HG02623 (cell line): Measurements from ENCODE around the gene CTBP2.

ENCODE experiments used
- ATAC-seq: cut with Tn5 transposase; IDR thresholded peaks from one replicate; pipeline ENCODE4 v1.9.1; 2021; ENCODE audit warnings: moderate library complexity; ENCODE audit not compliant: unreplicated experiment

CTBP2 gene

GRCh38 chr10:125054669-125055268 lies 105.6 kb downstream of the CTBP2 start:
- ATAC-seq = no peak

GRCh38 chr10:125054216-125054615 lies 106.1 kb downstream of the CTBP2 start:
- ATAC-seq = no peak

- ATAC-seq = no peak
These were observed 108.2 kb downstream of the CTBP2 start for GRCh38 chr10:125052146-125052545.

DNA sequence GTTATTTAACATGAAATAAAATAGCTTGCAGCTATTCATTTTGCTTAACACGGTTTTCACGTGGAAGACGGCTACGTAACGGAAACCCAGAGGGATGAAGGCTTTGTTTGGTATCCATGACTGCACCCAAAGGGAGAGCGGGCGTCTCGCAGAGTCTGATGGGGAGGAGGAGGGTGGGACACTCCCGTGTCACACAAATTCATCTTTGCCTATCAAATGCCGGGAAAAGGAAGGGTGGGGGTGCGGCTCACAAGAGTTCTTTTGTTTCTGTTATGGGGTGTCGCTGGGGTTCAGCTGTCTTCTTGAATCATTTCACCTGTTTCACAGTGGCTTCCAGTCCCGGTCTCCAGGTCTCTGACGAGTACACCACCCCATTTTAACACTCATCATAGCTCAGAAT lies 110.0 kb downstream of the CTBP2 start:
- ATAC-seq = no peak

DNA sequence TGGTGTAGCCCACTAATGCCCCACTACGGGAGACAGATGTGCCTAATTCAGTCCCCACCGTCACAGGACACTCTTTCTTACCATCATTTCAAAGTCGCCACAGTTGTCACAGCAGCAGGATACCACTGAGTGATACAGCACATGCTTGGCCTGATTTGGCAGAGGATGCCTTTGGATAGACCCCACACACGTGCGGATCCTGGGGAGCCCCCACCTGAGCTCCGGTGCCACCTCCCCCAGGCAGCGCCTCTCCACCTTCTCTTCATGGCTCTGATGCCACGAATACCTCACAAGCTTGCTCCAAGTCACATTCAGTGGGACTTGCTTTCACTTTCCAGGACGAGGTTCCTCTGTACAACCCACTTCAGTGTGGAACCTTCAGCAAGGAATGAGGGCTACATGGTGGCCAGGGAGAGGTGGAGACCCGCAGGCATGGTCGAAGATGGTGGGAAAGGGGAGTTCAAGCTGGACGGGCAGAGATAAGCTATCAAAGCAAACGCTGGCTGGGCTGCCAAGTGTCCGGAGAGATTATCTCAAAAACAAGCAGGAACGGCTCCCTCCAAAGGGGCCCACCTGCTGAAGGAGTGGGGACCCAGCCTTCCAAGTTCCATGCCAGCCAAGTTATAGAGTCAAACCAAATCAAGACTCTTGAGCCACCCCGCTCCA lies 111.0 kb downstream of the CTBP2 start:
- no peak for ATAC-seq

- ATAC-seq = peak; percentile 78
These were observed 112.1 kb downstream of the CTBP2 start for GRCh38 chr10:125048094-125048864.

- ATAC-seq = no peak
These were observed 116.3 kb downstream of the CTBP2 start for GRCh38 chr10:125043841-125044658.

- ATAC-seq = no peak
These were observed 118.4 kb downstream of the CTBP2 start for GRCh38 chr10:125041856-125042506.

DNA sequence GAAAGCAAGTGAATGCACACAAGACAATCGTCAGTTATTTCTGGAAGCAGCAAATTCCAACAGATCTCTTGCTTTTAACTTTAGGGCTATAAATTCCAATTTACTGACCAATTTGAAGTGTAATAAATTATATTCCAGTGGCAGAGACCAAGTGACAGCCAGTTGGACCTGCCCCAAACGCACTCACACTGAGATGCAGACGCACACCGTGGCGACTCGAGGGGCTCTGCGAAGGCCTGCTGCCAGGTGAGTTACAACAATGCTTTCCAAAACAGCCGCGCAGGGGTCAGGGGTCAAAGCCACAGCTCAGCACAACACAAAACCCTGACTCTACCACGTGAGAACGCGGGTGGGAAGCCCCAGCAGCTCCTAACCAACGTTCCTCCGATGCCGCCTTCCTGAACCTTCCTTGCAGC lies 121.0 kb downstream of the CTBP2 start:
- no peak for ATAC-seq

DNA sequence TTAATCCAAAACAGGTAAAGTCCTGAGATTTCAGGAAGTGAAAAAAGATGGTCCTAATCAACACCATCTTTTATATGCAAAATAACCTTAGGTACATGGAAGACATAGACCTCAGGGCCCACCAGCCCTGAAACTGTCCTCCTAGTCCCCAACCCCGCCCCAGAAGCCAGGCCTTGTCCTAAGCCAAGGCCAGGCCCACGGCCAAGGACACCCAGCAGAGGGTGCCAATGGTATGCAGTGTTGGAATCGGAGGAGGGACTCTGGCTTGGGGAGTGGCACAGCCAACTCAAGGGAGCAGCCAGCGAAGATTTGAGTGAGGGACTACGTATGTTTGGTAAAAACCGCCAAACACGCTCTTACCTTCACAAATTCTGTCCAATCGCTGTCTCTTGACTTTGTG lies 121.7 kb downstream of the CTBP2 start:
- no peak for ATAC-seq

- ATAC-seq = no peak
These were observed 123.1 kb downstream of the CTBP2 start for GRCh38 chr10:125037145-125037877.

- ATAC-seq = no peak
These were observed 124.6 kb downstream of the CTBP2 start for GRCh38 chr10:125035588-125036295.

DNA sequence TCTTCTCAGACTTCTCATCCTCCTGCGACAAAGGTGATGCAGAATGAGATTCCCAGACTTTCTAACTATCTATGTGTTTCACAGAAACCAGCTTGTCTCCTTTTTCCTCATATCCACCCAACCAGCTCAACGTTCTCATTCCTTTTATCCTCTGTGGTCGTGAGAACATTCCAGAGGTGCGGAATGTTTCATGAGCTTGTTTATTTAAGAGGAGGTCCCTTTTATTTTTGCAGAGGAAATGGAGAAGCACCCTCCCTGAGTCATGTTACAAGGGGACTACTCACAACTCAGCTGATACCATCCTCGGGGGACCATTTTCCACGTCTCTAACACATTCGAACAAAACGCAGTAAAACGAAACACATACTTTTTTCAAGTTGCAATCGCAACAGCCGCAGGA lies 125.2 kb downstream of the CTBP2 start:
- ATAC-seq = no peak

- no peak for ATAC-seq
These were observed 125.7 kb downstream of the CTBP2 start for GRCh38 chr10:125034675-125035074.

GRCh38 chr10:125033146-125033924 lies 127.0 kb downstream of the CTBP2 start:
- no peak for ATAC-seq

DNA sequence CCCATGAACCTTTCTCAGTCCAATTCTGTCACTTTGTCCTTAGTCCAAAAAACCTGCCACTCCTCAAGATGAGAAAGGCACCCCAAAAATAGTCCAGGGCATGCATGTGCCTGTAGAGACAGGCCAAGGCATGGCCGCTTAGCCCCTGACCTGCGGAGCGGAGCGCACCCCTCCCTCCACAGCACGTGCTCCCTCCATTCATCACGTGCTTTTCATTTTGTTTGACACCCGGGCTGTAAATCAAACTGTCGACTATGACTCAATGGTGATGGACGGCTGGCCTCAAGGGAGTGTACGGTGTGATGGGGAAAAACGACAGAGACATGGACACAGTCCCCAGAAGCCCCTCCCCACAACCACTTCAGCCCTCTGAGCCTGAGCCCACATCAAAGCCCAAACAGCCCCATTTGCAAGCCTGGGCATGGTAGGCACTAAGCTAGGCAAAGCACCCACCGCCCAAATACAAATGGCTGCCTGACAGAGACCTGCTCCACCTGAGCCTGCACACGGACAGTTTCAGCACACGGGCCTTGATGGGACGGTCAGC lies 127.8 kb downstream of the CTBP2 start:
- ATAC-seq = no peak

- no peak for ATAC-seq
These were observed 129.7 kb downstream of the CTBP2 start for GRCh38 chr10:125030567-125031197.
